Omental fat pad (tissue), 4 donors: ENCODE results near the gene LRRC59. TPM values are rescaled to one million over a fixed set of nuclear protein-coding genes. Genes with fewer than 3 reads are reported as not detected.

ENCODE experiments used
- ATAC-seq: fragments of 150-250 bp; one replicate; pipeline ENCODE4 v1.9.1; 2016; ENCODE audit warnings: mild to moderate bottlenecking, moderate library complexity; ENCODE audit not compliant: low FRiP score
- DNase-seq: peaks from one replicate; pipeline ENCODE4 v3.0.0-alpha.2; 2019; ENCODE audit warnings: low spot score
- total RNA-seq, 4 donors: library from RNA; depleted of rRNA; stranded (reverse); fragments of >200 nt; gene quantifications; one replicate each; pipeline ENCODE4 v1.1.0, GENCODE V29; 2016
- TF ChIP-seq, protein P1 (sequence below), 3 donors: fragments of 450-650 bp; IDR thresholded peaks; one replicate each; pipeline ENCODE4 v1.5.1; 2016 to 2017; ENCODE audit warnings: antibody characterized with exemption in 3 of 3, mild to moderate bottlenecking in 3 of 3, moderate library complexity in 2 of 3

The LRRC59 gene
- total RNA-seq, 4 donors from 2014 or later, result 53.6 to 193 (median 102) TPM

DNA sequence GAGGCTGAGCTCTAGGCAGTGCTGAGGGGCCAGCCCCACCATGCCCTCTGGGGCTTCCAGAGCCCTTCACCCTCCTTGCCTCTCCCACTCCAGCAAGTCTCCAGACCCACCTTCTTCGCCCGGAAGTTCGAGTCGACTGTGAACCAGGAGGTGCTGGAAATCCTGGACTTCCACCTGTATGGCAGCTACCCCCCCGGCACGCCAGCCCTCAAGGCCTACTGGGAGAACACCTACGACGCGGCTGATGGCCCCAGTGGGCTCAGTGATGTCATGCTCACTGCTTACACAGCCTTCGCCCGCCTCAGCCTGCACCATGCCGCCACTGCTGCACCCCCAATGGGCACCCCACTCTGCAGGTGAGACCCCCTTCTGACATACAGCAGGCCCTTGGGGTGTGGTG is 40.9 kb downstream of the LRRC59 start:
- TF ChIP-seq, protein P1, sequence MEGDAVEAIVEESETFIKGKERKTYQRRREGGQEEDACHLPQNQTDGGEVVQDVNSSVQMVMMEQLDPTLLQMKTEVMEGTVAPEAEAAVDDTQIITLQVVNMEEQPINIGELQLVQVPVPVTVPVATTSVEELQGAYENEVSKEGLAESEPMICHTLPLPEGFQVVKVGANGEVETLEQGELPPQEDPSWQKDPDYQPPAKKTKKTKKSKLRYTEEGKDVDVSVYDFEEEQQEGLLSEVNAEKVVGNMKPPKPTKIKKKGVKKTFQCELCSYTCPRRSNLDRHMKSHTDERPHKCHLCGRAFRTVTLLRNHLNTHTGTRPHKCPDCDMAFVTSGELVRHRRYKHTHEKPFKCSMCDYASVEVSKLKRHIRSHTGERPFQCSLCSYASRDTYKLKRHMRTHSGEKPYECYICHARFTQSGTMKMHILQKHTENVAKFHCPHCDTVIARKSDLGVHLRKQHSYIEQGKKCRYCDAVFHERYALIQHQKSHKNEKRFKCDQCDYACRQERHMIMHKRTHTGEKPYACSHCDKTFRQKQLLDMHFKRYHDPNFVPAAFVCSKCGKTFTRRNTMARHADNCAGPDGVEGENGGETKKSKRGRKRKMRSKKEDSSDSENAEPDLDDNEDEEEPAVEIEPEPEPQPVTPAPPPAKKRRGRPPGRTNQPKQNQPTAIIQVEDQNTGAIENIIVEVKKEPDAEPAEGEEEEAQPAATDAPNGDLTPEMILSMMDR (IDR thresholded peaks at IDR 0.05), result no peak
- no peak for DNase-seq
- ATAC-seq, result no peak

DNA sequence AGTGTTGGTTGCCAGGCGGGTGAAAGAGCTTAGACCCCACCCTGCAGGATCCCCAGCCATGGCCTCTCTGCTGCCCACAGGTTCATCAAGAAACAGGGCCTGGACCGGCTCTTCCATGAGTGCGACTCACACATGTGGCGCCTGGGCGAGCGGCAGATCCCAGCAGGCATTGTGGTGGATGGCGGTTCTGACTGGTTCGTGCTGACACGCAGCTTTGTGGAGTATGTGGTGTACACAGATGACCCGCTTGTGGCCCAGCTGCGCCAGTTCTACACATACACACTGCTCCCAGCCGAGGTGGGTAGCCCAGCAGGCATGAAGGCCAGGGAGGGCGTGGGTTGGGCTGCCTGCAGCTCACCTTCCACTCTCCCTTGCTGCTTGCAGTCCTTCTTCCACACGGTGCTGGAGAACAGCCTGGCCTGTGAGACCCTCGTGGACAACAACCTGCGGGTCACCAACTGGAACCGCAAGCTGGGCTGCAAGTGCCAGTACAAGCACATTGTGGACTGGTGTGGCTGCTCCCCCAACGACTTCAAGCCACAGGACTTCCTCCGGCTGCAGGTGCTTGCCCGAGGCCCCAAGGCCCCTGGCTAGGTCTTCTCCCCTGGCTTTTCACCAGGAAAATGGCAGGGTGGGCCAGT is 41.5 kb downstream of the LRRC59 start:
- no peak for ATAC-seq
- TF ChIP-seq, protein P1 (IDR thresholded peaks at IDR 0.05), result no peak
- no peak for DNase-seq

DNA sequence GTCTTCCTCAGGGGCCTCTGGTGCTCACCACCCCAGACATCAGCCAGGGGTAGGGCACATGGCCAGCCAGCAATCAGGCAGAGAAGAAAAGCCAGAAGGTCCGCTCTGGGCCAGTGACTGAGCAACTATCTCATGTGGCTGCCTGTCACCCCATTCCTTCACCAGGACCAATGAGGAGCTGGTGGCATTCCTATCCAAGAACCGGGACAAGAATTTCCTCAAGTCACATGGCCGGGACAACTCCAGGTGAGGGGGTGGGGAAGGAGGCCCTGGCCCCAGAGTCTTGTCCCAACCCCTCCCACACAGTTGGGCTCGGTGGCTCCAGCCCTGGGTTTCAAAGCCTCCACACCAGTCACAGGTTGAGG is 42.0 kb downstream of the LRRC59 start:
- DNase-seq (no peak), ATAC-seq (no peak)
- TF ChIP-seq, protein P1 (IDR thresholded peaks at IDR 0.05), result no peak

DNA sequence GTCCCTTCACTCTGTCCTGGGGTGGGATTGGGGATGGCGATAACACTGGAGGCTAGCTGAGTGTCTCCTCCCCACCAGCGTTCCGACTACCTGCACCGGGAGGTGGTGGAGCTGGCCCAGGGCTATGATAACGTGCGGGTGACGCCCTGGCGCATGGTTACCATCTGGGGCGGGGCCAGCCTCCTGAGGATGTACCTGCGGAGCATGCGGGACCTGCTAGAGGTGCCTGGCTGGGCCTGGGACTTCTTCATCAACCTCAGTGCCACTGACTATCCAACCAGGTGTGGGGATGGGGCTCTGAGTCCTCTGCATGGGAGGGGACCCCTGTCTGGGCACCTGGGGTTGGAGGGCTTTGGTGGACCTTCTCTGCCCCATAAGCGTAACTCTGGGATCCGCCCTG is 42.5 kb downstream of the LRRC59 start:
- ATAC-seq, result no peak
- TF ChIP-seq, protein P1 (IDR thresholded peaks at IDR 0.05), result no peak
- no peak for DNase-seq

DNA sequence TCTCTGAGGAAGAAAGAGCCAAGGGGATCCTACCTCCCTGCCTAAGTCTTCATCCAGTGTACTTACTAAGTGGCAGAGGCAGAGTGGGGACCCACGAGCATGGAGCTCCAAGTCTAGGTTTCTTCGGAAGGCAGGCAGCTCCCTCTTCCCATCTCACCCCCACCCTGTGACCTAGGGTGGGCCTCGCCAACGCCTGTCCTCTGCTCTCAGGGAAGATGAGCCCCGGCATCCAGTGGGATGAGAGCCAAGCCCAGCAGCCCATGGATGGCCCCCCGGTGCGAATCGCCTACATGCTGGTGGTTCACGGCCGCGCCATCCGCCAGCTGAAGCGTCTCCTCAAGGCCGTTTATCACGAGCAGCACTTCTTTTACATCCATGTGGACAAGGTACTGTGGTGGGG is 43.1 kb downstream of the LRRC59 start:
- TF ChIP-seq, protein P1 (IDR thresholded peaks at IDR 0.05), result no peak
- ATAC-seq, result no peak
- DNase-seq, result no peak

GRCh38 chr17:50353600-50354195 is 43.6 kb downstream of the LRRC59 start:
- ATAC-seq (no peak), DNase-seq (no peak)
- TF ChIP-seq, protein P1 (IDR thresholded peaks at IDR 0.05), result no peak
